PC-9 (cell line): ENCODE results near the gene B4GALNT1. TPM values are rescaled to one million over a fixed set of nuclear protein-coding genes. Genes with fewer than 3 reads are reported as not detected.
"Not testable (repeated sequence)": the region's sequence is repeated elsewhere in the genome, so short reads cannot be mapped to it uniquely, and the experiment has no call there.

Experiments used
- BruUV-seq: library from RNA; stranded (reverse); fragments of 400-500 nt; replicated peaks from 2 replicates; lab custom pipeline; 2021; lab: Mats Ljungman, UMichigan
- CTCF ChIA-PET: fragments of 300-600 bp; sonication (Branson Sonifier 250); formaldehyde crosslinking; loops from one replicate; lab custom pipeline; 2022; ENCODE audit warnings: antibody characterized with exemption; lab: Charles Lee
- POLR2A ChIA-PET: fragments of 300-600 bp; sonication (Branson Sonifier 250); formaldehyde crosslinking; loops from one replicate; lab custom pipeline; 2022; ENCODE audit warnings: antibody characterized with exemption; ENCODE audit not compliant: unreplicated experiment; lab: Charles Lee
- DNase-seq, 2 experiments: peaks; one replicate each; pipeline versions ENCODE4 v3.0.0 to v3.0.0-alpha.2; 2015 to 2022; ENCODE audit warnings: mixed read lengths in 1 of 2
- H2AFZ ChIP-seq: fragments of 200-600 bp; sonication (generic); 2 replicates; pipeline ENCODE4 v1.8.1; 2017; ENCODE audit warnings: antibody characterized with exemption
- H3F3A ChIP-seq: fragments of 200-600 bp; sonication (generic); 2 replicates; pipeline ENCODE4 v1.8.1; 2017; ENCODE audit warnings: antibody characterized with exemption, mild to moderate bottlenecking, low read depth; ENCODE audit not compliant: insufficient read depth
- H3K27ac ChIP-seq: fragments of 200-600 bp; sonication (generic); 2 replicates; pipeline ENCODE4 v1.6.1; 2016; ENCODE audit warnings: mixed run types
- H3K27me3 ChIP-seq: fragments of 200-600 bp; sonication (generic); 2 replicates; pipeline ENCODE4 v1.6.1; 2016; ENCODE audit warnings: low read depth, mixed run types; ENCODE audit not compliant: insufficient read depth
- H3K36me3 ChIP-seq: fragments of 200-600 bp; sonication (generic); 2 replicates; pipeline ENCODE4 v1.6.1; 2016; ENCODE audit warnings: low read depth, mixed run types
- H3K4me1 ChIP-seq: fragments of 200-600 bp; sonication (generic); replicated peaks from 2 replicates; pipeline ENCODE4 v1.6.1; 2016; ENCODE audit warnings: mixed run types; ENCODE audit not compliant: insufficient read depth
- H3K4me2 ChIP-seq: fragments of 200-600 bp; sonication (generic); 2 replicates; pipeline ENCODE4 v1.6.1; 2017; ENCODE audit warnings: mixed run types
- H3K4me3 ChIP-seq: fragments of 200-600 bp; sonication (generic); 2 replicates; pipeline ENCODE4 v1.6.1; 2016; ENCODE audit warnings: mixed run types
- H3K79me2 ChIP-seq: fragments of 200-600 bp; sonication (generic); 2 replicates; pipeline ENCODE4 v1.6.1; 2017; ENCODE audit warnings: low read depth, mixed run types
- H3K9me2 ChIP-seq: fragments of 200-600 bp; sonication (generic); 2 replicates; pipeline ENCODE4 v1.8.1; 2017; ENCODE audit warnings: mild to moderate bottlenecking; ENCODE audit not compliant: insufficient read depth
- H3K9me3 ChIP-seq: fragments of 200-600 bp; sonication (generic); 2 replicates; pipeline ENCODE4 v1.8.1; 2016; ENCODE audit warnings: low read depth; ENCODE audit not compliant: insufficient read depth
- H4K20me1 ChIP-seq: fragments of 200-600 bp; sonication (generic); 2 replicates; pipeline ENCODE4 v1.8.1; 2017; ENCODE audit not compliant: insufficient read depth
- CTCF ChIP-seq: fragments of 200-600 bp; sonication (generic); conservative IDR thresholded peaks from 2 replicates; pipeline ENCODE4 v1.6.1; 2017; ENCODE audit warnings: mixed run types, antibody characterized with exemption, mild to moderate bottlenecking, moderate library complexity
- EZH2 ChIP-seq: fragments of 200-600 bp; sonication (generic); IDR thresholded peaks from 2 replicates; pipeline ENCODE4 v1.8.0; 2017; ENCODE audit warnings: antibody characterized with exemption, low read depth
- intact Hi-C: fragments of 100-400 bp; cut with micrococcal nuclease; formaldehyde crosslinking; loops from one replicate; pipeline ENCODE4 v1.10.0; 2022; ENCODE audit not compliant: unreplicated experiment
- total RNA-seq: library from RNA; stranded (reverse); gene quantifications from 2 replicates; pipeline ENCODE4 v1.2.3, GENCODE V29; 2021

The B4GALNT1 gene
- total RNA-seq, 1 experiment from 2014 or later = 15.0 TPM

- Histone ChIP-seq H2AFZ (no peak overlapping the region), H3K79me2 (no peaks in the 10 kb centered on the region), H3K27me3 (peaks cover 27% of the 10 kb centered on the region), H3K4me2 (no peak overlapping the region), H3K36me3 (no peaks in the 10 kb centered on the region), H3K27ac (no peak overlapping the region), H4K20me1 (no peaks in the 10 kb centered on the region), H3K4me1 (peaks cover 8% of the 10 kb centered on the region; the same call in 1 of the 2 replicates), H3K9me2 (no peaks in the 10 kb centered on the region), H3F3A (no peaks in the 10 kb centered on the region), H3K9me3 (no peaks in the 10 kb centered on the region), H3K4me3 (no peak overlapping the region)
- intact Hi-C loops = no loop called here
- ChIA-PET POLR2A (interaction anchor here (0.7 kb wide), 1 partner anchor 26 kb away, joined by 7 read pairs; the partner anchor contains the start of gene ARHGEF25), CTCF (interaction anchor here (0.7 kb wide), 1 partner anchor 182 kb away, joined by 8 read pairs; the partner anchor contains the start of gene INHBE)
- no peak for DNase-seq
- BruUV-seq = no TSS peak
- TF ChIP-seq EZH2 (no peak), CTCF (no peak)
These were observed 4.4 kb upstream of the B4GALNT1 start for GRCh38 chr12:57637364-57637763.

GRCh38 chr12:57636731-57637130 is 3.7 kb upstream of the B4GALNT1 start:
- intact Hi-C loops, DNase-seq, H3F3A ChIP-seq, H3K9me2 ChIP-seq, H3K79me2 ChIP-seq, H3K4me2 ChIP-seq, POLR2A ChIA-PET, H3K36me3 ChIP-seq, BruUV-seq, H3K9me3 ChIP-seq, H3K27ac ChIP-seq, H3K4me1 ChIP-seq, H2AFZ ChIP-seq, H3K4me3 ChIP-seq, H4K20me1 ChIP-seq: not testable (repeated sequence)
- CTCF ChIA-PET = interaction anchor here (0.7 kb wide), 1 partner anchor 182 kb away, joined by 8 read pairs; the partner anchor contains the start of gene INHBE
- peaks cover 24% of the 10 kb centered on the region for H3K27me3 ChIP-seq

- peak overlapping the region; percentile 90 for H3K4me2 ChIP-seq
- no TSS peak for BruUV-seq
- no peaks in the 10 kb centered on the region for H3K36me3 ChIP-seq
- H4K20me1 ChIP-seq = no peaks in the 10 kb centered on the region
- DNase-seq = peak in 1 of 2 experiments; percentile 19
- no peaks in the 10 kb centered on the region for H3K79me2 ChIP-seq
- peaks cover 8% of the 10 kb centered on the region; the same call in 1 of the 2 replicates for H3K4me1 ChIP-seq
- H3K9me2 ChIP-seq = no peaks in the 10 kb centered on the region
- H3K27me3 ChIP-seq = no peaks in the 10 kb centered on the region
- peak overlapping the region; percentile 95 for H2AFZ ChIP-seq
- POLR2A ChIA-PET = no interaction called here
- CTCF ChIA-PET = interaction anchor here (0.7 kb wide), 1 partner anchor 114 kb away, joined by 3 read pairs; no protein-coding TSS in a partner anchor
- TF ChIP-seq EZH2 (no peak), CTCF (no peak)
- intact Hi-C loops = loop anchor here (5.0 kb wide), 2 partner anchors 60 to 170 kb away; partner anchors contain the start of gene OS9
- no peak overlapping the region for H3K27ac ChIP-seq
- no peaks in the 10 kb centered on the region for H3K9me3 ChIP-seq
- H3K4me3 ChIP-seq = peak overlapping the region; percentile 64
- H3F3A ChIP-seq = no peaks in the 10 kb centered on the region
These were observed 686 bp downstream of the B4GALNT1 start for GRCh38 chr12:57632073-57632957.
